Body of pancreas (tissue), 4 donors: ENCODE measurements around the gene PBX3.

Source experiments
- POLR2A ChIP-seq, 3 donors: fragments of 450-650 bp; IDR thresholded peaks; one replicate each; pipeline ENCODE4 v1.6.1; 2016; ENCODE audit warnings: antibody characterized with exemption in 3 of 3, mild to moderate bottlenecking in 2 of 3
- TF ChIP-seq, protein P1 (sequence below), 7 experiments: fragments of 450-650 bp in 4 of 7; fragments of 200-600 bp in 3 of 7; sonication (generic) in 3 of 7; IDR thresholded peaks; one replicate each; pipeline ENCODE4 v1.5.1; 2016 to 2019; ENCODE audit warnings: antibody characterized with exemption in 7 of 7

DNA sequence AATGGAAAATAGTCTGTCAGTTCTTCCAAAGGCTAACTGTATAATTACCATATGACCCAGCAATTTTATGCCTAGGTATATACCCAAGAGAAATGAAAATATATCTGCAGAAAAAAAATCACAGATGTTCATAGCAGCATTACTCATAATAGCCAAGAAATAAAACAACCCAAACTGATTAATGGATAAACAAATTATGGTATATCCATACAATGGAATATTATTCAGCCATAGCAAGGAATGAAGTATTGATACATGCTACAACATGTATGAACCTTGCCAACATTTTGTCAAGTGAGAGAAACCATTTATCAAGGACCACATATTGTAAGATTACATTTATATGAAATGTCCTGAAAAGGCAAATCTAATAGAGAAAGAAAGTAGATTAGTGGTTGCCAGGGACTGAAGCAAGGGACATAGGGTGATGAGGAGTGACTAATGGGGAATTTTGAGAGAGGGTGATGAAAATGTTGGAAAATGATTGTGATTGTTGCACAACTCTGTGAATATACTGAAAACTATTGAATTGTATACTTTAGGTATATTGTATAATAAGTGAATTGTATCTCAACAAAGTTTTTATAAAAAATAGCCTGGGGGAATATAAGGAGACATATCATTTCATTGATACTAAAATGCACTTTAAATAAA lies 114.4 kb downstream of the PBX3 start:
- no peak for TF ChIP-seq POLR2A (IDR thresholded peaks at IDR 0.05)
- TF ChIP-seq, protein P1, sequence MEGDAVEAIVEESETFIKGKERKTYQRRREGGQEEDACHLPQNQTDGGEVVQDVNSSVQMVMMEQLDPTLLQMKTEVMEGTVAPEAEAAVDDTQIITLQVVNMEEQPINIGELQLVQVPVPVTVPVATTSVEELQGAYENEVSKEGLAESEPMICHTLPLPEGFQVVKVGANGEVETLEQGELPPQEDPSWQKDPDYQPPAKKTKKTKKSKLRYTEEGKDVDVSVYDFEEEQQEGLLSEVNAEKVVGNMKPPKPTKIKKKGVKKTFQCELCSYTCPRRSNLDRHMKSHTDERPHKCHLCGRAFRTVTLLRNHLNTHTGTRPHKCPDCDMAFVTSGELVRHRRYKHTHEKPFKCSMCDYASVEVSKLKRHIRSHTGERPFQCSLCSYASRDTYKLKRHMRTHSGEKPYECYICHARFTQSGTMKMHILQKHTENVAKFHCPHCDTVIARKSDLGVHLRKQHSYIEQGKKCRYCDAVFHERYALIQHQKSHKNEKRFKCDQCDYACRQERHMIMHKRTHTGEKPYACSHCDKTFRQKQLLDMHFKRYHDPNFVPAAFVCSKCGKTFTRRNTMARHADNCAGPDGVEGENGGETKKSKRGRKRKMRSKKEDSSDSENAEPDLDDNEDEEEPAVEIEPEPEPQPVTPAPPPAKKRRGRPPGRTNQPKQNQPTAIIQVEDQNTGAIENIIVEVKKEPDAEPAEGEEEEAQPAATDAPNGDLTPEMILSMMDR (IDR thresholded peaks at IDR 0.05) = no peak
